IMR-90 (cell line): ENCODE results near the gene MRGPRX1. TPM values are rescaled to one million over a fixed set of nuclear protein-coding genes. Genes with fewer than 3 reads are reported as not detected.

ENCODE experiments used
- ATAC-seq: fragments of 200-7000 bp; cut with Tn5 transposase; 2 replicates; pipeline ENCODE4 v1.9.1; 2020; ENCODE audit warnings: low read depth, mild to moderate bottlenecking, moderate library complexity
- BruUV-seq: library from RNA; stranded (reverse); fragments of 400-500 nt; replicated peaks from 2 replicates; lab custom pipeline; 2021; lab: Mats Ljungman, UMichigan
- CTCF ChIA-PET: fragments of 300-600 bp; formaldehyde crosslinking; extraction: SDS; loops from one replicate; lab custom pipeline; 2021; ENCODE audit warnings: antibody characterized with exemption; lab: Yijun Ruan, JAX
- POLR2A ChIA-PET: fragments of 300-600 bp; sonication (Branson Sonifier 250); formaldehyde crosslinking; loops from one replicate; lab custom pipeline; 2022; ENCODE audit warnings: antibody characterized with exemption; ENCODE audit not compliant: unreplicated experiment; lab: Charles Lee
- DNase-seq: peaks from one replicate; pipeline ENCODE4 v3.0.0; 2013
- H2AFZ ChIP-seq: replicated peaks from 2 replicates; pipeline ENCODE3; 2013; ENCODE audit warnings: low read length, mild to moderate bottlenecking; ENCODE audit not compliant: poor library complexity
- H2AK5ac ChIP-seq: 2 replicates; pipeline ENCODE4 v1.6.1; 2013; ENCODE audit warnings: low read depth, low read length, inconsistent platforms
- H2AK9ac ChIP-seq: replicated peaks from 2 replicates; pipeline ENCODE3; 2013; ENCODE audit warnings: mild to moderate bottlenecking, low read depth, low read length, moderate library complexity; ENCODE audit not compliant: poor library complexity
- H2BK120ac ChIP-seq: 2 replicates; pipeline ENCODE4 v1.6.1; 2013; ENCODE audit warnings: low read depth, low read length, inconsistent platforms
- H2BK15ac ChIP-seq: 3 replicates; pipeline ENCODE4 v1.6.1; 2013; ENCODE audit warnings: low read depth, low read length, inconsistent platforms
- H2BK20ac ChIP-seq: 2 replicates; pipeline ENCODE4 v1.6.1; 2013; ENCODE audit warnings: low read depth, mild to moderate bottlenecking, inconsistent platforms, low read length, moderate library complexity
- H2BK5ac ChIP-seq: 2 replicates; pipeline ENCODE4 v1.6.1; 2013; ENCODE audit warnings: mild to moderate bottlenecking, low read depth, low read length, inconsistent platforms; ENCODE audit not compliant: poor library complexity, severe bottlenecking
- H3K14ac ChIP-seq: replicated peaks from 2 replicates; pipeline ENCODE4 v1.6.1; 2013; ENCODE audit warnings: low read depth, low read length, inconsistent platforms
- H3K18ac ChIP-seq: 2 replicates; pipeline ENCODE4 v1.6.1; 2013; ENCODE audit warnings: low read depth, low read length, control low read depth
- H3K23ac ChIP-seq: 2 replicates; pipeline ENCODE4 v1.6.1; 2013; ENCODE audit warnings: low read depth, low read length, inconsistent platforms
- H3K27ac ChIP-seq: 2 replicates; pipeline ENCODE4 v1.5.1; 2013; ENCODE audit warnings: mild to moderate bottlenecking, control low read depth, low read length; ENCODE audit not compliant: insufficient read depth
- H3K27me3 ChIP-seq: 2 replicates; pipeline ENCODE4 v1.6.1; 2013; ENCODE audit warnings: low read length; ENCODE audit not compliant: control insufficient read depth, insufficient read depth
- H3K36me3 ChIP-seq: 2 replicates; pipeline ENCODE4 v1.6.1; 2013; ENCODE audit warnings: low read length, mixed read lengths; ENCODE audit not compliant: control insufficient read depth, insufficient read depth
- H3K4ac ChIP-seq: 2 replicates; pipeline ENCODE4 v1.6.1; 2013; ENCODE audit warnings: low read depth, low read length, inconsistent platforms
- H3K4me1 ChIP-seq: 2 replicates; pipeline ENCODE4 v1.6.1; 2013; ENCODE audit warnings: low read length, mixed read lengths; ENCODE audit not compliant: control insufficient read depth, insufficient read depth
- H3K4me2 ChIP-seq: 2 replicates; pipeline ENCODE4 v1.6.1; 2013; ENCODE audit warnings: low read depth, mild to moderate bottlenecking, control low read depth, low read length, moderate library complexity
- H3K4me3 ChIP-seq: 2 replicates; pipeline ENCODE4 v1.5.1; 2013; ENCODE audit warnings: low read depth, mild to moderate bottlenecking, control low read depth, low read length, moderate library complexity; ENCODE audit not compliant: insufficient read depth
- H3K56ac ChIP-seq: 2 replicates; pipeline ENCODE4 v1.6.1; 2013; ENCODE audit warnings: low read length, inconsistent platforms; ENCODE audit not compliant: insufficient read depth; ENCODE audit errors: extremely low read depth
- H3K79me1 ChIP-seq, 2 experiments: 2 replicates each; pipeline ENCODE4 v1.6.1; 2013; ENCODE audit warnings: low read length in 2 of 2, inconsistent platforms in 1 of 2, low read depth in 1 of 2
- H3K9ac ChIP-seq: 2 replicates; pipeline ENCODE4 v1.6.1; 2013; ENCODE audit warnings: low read depth, low read length, control low read depth
- H3K9me1 ChIP-seq: 2 replicates; pipeline ENCODE4 v1.6.1; 2013; ENCODE audit warnings: low read length, inconsistent platforms; ENCODE audit not compliant: insufficient read depth
- H3K9me3 ChIP-seq: 2 replicates; pipeline ENCODE4 v1.6.1; 2013; ENCODE audit warnings: low read length; ENCODE audit not compliant: control insufficient read depth, insufficient read depth
- H4K20me1 ChIP-seq: 2 replicates; pipeline ENCODE4 v1.6.1; 2013; ENCODE audit warnings: low read length, inconsistent platforms; ENCODE audit not compliant: insufficient read depth
- H4K5ac ChIP-seq: 2 replicates; pipeline ENCODE4 v1.6.1; 2013; ENCODE audit warnings: mild to moderate bottlenecking, low read depth, low read length, control low read depth
- H4K8ac ChIP-seq, 2 experiments: 2 replicates each; pipeline ENCODE4 v1.6.1; 2013; ENCODE audit warnings: low read depth in 2 of 2, low read length in 2 of 2, control low read depth in 1 of 2, inconsistent platforms in 1 of 2
- H4K91ac ChIP-seq: 2 replicates; pipeline ENCODE4 v1.6.1; 2013; ENCODE audit warnings: low read depth, low read length, inconsistent platforms; ENCODE audit not compliant: insufficient read depth
- FOS ChIP-seq: fragments of 150-350 bp; IDR thresholded peaks from 2 replicates; pipeline ENCODE4 v1.6.1; 2016; ENCODE audit warnings: low read depth, low read length
- WGBS, 2 experiments: methylation state at CpG; one replicate each; pipeline versions ENCODE4 v1.1.5 to v1.1.7; 2013; ENCODE audit warnings: missing lambda C conversion rate in 2 of 2; ENCODE audit not compliant: insufficient read length in 1 of 2; ENCODE audit errors: extremely low coverage in 2 of 2; 5-methylcytosine and 5-hydroxymethylcytosine counted together
- dilution Hi-C: fragments of 300-500 bp; cut with HindIII; formaldehyde crosslinking; loops from one replicate; pipeline ENCODE4 v1.14.3; 2018; ENCODE audit warnings: low sequenced_read_pairs; ENCODE audit not compliant: unreplicated experiment
- in situ Hi-C: fragments of 300-500 bp; cut with MboI; formaldehyde crosslinking; loops from 3 replicates; pipeline ENCODE4 v1.14.3; 2019; ENCODE audit warnings: low sequenced_read_pairs, inconsistent platforms, mixed read lengths
- intact Hi-C: fragments of 100-400 bp; cut with micrococcal nuclease; formaldehyde crosslinking; loops from 2 replicates; pipeline ENCODE4 v1.10.0; 2022
- polyA plus RNA-seq, 3 experiments: library from polyadenylated mRNA; depleted of rRNA; stranded (reverse); fragments of >200 nt; gene quantifications; 2 replicates each; pipeline ENCODE4 v1.2.3, GENCODE V29; 2012; ENCODE audit warnings: low replicate concordance in 1 of 3
- total RNA-seq: library from RNA; depleted of rRNA; stranded (reverse); fragments of >200 nt; gene quantifications from 2 replicates; pipeline ENCODE4 v1.2.3, GENCODE V29; 2012

The MRGPRX1 gene
- total and polyA plus RNA-seq, 2 of the 4 experiments (the other 2 are of a cell fraction), result not detected

- intact Hi-C loops, result no loop called here
- Histone ChIP-seq H3K4me2 (no peak overlapping the region), H3K4me3 (no peak overlapping the region), H2AFZ (no peak overlapping the region), H3K9me3 (no peaks in the 10 kb centered on the region), H3K18ac (no peak overlapping the region), H2BK15ac (no peak overlapping the region), H3K4me1 (no peaks in the 10 kb centered on the region), H3K36me3 (no peaks in the 10 kb centered on the region), H3K27me3 (no peaks in the 10 kb centered on the region), H3K56ac (no peak overlapping the region), H3K79me1 (no peaks in the 10 kb centered on the region), H3K9ac (no peak overlapping the region), H2BK5ac (no peak overlapping the region), H3K9me1 (no peaks in the 10 kb centered on the region), H2BK120ac (no peak overlapping the region), H2AK5ac (no peak overlapping the region), H4K5ac (no peak overlapping the region), H2AK9ac (no peak overlapping the region), H4K8ac (no peak overlapping the region), H3K4ac (no peak overlapping the region), H4K91ac (no peak overlapping the region), H3K23ac (no peak overlapping the region), H3K27ac (no peak overlapping the region), H4K20me1 (no peaks in the 10 kb centered on the region), H3K14ac (no peak overlapping the region), H2BK20ac (no peak overlapping the region)
- ChIA-PET CTCF (no interaction called here), POLR2A (no interaction called here)
- in situ Hi-C loops, result no loop called here
- no peak for ATAC-seq
- WGBS, 2 experiments, result 82% methylated on average over 16 of the region's 22 CpGs; no CpG with 5 or more reads in 1 of the 2 experiments
- DNase-seq, result no peak
- no peak for TF ChIP-seq FOS
- BruUV-seq, result no TSS peak
- dilution Hi-C loops, result no loop called here
Observed at GRCh38 chr11:18934195-18934814, 4.9 kb downstream of the MRGPRX1 start.
